GM18517 (cell line): ENCODE data around the gene RTP1.
"Not testable (repeated sequence)": the region's sequence is repeated elsewhere in the genome, so short reads cannot be mapped to it uniquely, and the experiment has no call there.

Experiments
- ATAC-seq: cut with Tn5 transposase; IDR thresholded peaks from one replicate; pipeline ENCODE4 v1.9.1; 2021; ENCODE audit warnings: mild to moderate bottlenecking, moderate library complexity; ENCODE audit not compliant: unreplicated experiment

Gene RTP1, protein sequence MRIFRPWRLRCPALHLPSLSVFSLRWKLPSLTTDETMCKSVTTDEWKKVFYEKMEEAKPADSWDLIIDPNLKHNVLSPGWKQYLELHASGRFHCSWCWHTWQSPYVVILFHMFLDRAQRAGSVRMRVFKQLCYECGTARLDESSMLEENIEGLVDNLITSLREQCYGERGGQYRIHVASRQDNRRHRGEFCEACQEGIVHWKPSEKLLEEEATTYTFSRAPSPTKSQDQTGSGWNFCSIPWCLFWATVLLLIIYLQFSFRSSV

DNA sequence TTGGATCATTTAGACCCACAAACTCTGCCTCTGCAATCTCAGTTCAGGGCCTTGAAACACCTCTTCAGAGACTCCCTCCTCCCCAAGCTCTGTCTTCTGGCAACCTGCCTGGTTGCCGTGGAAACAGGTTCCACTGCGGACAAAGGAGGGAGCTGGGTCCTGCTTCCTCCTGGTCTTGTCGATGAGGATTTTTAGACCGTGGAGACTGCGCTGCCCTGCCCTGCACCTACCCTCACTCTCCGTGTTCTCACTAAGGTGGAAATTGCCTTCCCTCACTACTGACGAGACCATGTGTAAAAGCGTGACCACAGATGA lies at the start of gene RTP1:
Gene RTP1 (plus strand): TSS at position 152 of the 315 bp plus-strand sequence. CDS start 30 bp downstream, at position 182.
- ATAC-seq: no peak

DNA sequence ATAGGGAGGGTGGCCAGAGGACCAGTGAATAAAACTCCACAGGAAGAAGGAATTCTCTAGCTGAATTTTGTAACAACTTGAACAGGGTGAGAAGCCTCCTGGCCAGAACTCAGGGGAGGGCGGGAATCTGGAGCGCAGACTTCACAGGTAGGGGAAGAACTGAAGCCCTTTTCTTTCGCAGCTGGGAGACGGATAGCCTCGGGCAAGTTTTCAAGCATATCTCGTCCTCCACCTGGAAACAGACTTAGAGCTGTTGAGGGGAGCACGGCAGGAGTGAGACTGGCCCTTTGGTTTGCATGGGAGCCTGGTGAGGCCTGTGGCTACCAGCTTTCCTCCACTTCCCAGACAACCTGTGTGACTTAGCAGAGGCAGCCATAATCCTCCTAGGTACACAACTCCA lies 47.1 kb upstream of the RTP1 start:
- ATAC-seq: no peak

DNA sequence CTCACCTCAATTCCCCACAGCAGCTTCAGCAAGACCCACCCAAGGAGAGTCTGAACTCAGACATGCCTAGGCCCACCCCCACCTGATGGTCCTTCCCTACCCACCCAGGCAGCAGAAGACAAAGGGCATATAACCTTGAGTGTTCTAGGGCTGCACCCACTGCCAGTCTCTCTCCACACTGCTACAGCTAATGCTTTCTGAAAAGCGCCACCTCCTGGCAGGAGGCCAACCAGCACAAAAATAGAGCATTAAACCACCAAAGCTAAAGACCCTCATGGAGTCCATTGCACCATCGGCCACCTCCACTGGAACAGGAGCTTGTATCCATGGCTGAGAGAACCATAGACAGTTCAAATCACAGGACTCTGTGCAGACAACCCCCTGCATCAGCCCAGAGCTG lies 46.7 kb upstream of the RTP1 start:
- ATAC-seq: no peak

DNA sequence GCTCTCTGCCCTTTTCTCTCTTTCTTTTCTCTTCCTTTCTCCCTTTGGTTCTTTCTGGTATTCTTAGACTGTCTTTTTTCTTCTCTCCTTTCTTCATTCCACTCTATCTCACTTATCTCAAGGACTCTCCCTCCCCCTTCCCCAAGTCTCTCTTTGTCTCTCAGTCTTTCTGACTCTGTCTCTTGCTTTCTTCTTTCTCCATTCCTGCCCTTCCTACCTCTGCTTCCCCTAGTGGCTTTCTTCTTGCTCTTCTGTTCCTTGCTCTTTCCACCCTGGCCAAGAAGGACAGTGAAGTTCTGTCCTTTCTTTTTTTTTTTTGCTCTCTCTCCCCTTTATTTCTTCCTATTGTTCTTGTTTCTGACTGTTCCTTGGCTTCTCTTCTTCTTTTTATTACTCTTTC lies 35.7 kb upstream of the RTP1 start:
- ATAC-seq: no peak

DNA sequence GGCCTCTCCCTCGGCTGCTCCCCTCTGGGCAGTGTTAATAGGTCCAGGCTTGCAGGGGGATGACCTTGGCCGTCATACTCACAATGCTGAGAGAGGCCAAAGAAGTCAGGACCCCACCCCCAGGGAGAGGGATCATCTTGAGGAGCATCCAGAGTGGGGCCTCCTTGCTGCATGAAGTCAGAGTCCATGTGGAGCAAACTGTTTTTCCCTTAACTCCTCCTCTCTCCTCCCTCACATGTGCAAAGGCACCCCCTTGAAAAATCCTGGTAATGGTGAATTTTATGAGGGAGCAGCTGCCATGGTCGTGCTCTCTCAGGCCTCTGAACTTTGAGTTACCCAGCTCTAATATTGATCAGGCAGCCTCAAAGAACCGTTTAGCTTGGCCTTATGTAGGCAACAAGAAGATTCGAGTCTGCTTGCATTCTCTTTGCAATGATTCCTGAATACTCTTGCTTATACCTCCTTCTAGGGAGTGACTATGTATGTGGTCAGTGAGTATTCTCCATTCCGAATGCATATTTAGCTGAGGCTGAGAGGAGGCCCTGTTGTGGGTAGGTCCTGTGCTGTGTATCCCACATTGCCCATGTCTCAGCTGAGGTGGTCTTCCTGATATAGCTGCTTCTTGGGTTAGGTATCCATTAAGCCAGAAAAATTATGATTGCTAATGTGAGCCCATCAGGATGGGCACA lies 34.9 kb upstream of the RTP1 start:
- ATAC-seq: no peak

DNA sequence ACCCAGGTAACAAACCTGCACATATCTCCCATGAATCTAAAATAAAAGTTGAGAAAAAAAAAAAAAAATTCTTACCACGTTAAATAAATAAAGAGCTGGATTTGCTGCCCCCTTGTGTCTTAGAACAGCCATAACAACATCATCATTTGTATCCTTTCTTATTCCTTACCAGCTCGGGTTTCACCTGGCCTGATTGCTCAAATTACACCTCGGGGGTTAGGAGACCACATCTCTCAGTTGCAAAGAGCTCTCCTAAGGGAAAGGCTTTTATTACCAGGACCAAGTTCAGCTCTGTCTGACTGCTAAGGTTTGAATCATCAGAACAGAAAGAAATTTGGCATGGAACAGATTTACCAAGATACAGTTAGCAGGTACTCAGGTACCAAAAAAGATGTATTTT lies 32.1 kb upstream of the RTP1 start:
- ATAC-seq: no peak

DNA sequence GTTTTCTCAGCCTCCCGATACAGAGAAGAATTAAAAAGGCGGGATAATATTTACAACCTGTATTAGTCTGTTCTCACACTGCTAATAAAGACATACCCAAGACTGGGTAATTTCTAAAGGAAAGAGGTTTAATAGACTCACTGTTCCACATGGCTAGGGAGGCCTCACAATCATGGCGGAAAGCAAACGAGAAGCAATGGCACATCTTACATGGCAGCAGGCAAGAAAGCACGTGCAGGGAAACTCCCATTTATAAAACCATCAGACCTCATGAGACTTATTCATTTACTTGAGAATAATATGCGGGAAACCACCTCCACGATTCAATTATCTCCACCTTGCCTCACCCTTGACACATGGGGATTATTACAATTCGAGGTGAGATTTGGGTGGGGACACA lies 30.5 kb upstream of the RTP1 start:
- no peak for ATAC-seq

DNA sequence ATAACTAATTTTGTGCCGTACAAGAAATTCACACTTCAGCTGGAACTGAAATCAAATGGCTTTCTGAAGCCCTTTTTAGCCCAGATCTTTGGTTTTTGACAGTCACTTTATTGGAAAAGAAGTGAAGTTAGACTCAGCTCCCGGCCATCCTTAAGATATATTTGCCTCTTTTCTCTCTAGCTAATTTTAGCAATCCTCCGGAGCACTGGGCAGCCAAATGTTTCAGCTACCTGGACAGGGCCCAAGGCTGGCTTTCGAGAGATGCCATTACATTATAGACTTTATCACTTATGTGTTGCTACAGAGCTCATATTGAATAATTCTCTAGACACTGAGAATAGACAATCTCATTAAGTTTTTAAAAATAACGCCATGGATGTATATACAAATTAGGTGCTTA lies 29.5 kb upstream of the RTP1 start:
- ATAC-seq: no peak

DNA sequence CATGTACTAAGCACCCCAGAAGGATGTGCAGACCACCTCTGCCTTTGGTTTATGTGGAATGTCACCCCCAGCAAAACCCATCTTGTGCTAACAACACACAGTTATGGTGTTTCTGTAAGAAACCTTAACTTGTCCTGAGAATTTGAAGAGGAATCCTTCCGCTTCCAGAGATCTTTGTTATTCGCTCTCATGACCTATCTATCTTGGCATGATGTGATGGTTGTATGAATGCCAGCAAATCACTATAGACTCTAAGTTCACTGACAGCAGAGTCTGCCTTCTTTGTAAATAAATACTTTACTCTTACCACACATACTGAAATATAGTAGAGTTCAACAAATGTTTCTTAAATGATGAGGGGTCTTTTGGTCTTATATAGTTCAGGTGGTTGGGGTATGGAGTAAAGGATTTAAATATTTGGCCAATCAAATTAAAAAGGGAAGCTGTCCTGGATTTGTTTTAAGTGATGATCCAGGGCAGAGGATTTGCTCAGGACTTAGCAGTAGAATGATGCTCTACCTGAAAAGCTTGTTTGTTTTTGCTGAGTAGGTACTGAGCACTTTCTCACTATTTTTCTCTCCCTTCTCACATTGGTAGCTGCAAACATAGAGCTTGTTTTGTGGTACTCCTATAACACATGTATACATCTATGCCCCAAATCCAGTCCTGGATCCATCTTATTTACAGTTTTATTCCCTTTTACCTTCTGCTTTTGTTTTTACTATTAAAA lies 27.9 kb upstream of the RTP1 start:
- no peak for ATAC-seq

DNA sequence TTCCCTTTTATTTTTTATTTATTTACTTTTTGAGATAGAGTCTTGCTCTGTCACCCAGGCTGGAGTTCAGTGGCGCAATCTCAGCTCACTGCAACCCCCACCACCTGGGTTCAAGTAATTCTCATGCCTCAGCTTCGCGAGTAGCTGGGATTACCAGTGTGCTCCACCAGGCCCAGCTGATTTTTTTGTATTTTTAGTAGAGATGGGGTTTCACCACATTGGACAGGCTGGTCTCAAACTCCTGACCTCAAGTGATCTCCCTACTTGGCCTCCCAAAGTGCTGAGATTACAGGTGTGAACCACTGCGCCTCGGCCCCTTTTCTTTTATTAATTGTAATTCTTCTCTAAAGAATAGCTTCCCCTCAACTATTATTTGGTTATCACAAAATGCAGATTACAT lies 26.4 kb upstream of the RTP1 start:
- not testable (repeated sequence) for ATAC-seq

DNA sequence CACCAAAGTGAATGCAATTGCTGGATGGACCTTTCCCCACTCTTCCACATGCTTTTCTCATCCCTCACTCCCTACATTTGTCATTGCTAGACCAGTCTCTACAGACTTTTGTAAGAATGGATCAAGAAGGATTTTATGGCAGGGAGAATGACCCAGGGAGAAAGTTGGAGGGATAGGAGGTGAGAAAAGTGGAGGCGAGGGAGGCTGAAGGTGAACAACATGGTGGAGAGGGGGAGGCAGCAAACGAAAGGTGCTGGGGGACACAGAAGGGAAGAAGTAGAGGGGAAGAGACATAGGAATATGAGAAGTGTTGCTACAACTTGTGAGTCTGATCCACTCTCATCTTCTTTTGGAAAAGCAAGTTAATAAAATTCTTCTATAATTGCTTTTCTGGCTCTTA lies 24.4 kb upstream of the RTP1 start:
- ATAC-seq: no peak

DNA sequence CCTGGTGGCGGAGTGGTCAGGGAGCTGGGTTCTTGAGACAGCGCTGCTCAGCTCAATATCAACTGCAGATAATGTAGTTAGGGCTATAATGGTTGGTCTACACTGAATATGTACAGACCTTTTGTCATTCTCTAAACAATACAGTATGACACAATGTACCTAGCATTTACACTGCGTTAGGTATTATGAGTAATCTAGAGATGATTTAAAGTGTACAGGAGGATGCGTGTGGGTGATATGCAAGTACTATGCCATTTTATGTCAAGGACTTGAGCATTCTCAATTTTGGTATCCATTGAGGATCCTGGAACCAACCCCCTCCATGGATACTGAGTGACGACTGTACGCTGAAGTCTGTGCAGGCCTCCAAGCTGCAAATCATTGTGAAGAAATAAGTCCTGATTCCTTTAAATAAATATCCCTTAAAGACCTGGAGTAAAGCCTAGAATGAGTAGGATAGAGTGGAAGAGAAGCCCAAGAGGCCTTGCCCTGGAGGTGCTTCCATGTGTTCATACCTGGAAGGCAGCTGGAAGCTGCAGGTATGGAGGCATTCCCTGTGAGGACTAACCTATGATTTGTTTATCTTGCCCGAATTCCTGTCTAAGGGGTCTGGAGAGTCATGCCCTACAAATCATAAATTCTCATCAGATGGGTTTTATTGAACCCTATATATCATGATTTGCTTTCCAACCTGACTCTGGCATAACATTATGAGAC lies 15.7 kb upstream of the RTP1 start:
- no peak for ATAC-seq

DNA sequence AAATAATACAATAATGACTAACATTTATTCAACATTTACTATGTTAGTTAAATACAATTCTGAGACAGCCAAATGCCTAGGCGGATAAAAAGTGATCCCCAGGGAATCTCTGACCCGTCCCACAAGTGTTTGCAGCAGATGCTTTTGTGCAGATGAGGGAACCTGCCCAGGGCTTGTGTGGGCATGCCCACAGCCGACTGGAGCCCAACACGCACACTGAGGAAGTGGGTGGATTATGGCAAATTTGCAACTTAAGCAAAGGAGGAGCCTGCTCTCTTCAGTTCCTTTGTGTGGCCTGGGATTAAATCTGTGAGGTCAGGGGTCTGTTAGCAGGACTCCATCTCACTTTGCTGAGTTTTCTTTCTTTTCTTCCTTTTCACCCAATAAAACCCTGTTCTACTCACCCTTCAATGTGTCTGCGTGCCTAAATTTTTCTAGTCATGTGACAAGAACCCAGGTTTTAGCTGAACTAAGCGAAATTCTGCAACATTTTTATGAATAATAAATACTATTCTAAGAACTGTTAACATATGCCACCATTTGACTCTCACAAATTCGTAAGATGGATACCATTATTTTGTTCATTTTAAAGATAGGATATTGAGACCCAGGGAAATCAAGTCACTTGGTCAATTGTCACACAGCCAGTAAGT lies 13.9 kb upstream of the RTP1 start:
- ATAC-seq: no peak

DNA sequence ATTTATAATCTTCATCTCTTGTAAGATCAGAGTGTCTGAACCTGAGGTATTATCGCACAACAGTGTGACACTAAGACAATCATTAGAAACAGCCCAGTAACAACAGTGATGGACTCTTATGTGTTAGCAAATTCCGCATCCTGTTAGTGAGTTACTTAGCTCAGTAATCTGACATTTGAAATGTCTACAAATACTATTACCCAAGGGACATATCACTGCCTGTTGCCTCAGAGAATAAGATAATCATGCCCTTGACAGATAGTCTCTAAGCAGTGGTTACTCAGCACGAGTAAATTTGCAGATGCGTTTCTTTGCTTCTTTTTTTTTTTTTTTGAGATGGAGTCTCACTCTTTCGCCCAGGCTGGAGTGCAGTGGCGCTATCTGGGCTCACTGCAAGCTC lies 13.4 kb upstream of the RTP1 start:
- no peak for ATAC-seq

DNA sequence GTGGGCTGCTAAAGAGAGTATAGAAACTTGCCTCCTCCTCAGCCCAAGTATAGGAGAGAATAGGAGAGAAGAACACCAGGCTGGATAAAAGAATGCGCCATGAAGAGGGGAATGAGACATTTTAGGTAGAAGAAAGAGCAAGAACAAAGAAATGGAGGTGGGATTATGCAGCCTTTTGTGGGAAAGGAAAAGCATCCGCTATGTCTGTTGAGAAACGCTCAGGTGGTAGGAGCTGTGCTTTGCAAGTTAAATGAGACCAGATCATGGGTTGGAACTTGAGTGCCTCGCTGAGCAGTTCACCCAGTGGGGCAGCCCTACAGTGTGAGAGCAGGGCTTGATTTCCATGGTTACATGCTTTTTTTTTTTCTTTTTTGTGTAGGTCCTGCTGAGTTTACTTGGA lies 11.5 kb upstream of the RTP1 start:
- ATAC-seq: no peak

DNA sequence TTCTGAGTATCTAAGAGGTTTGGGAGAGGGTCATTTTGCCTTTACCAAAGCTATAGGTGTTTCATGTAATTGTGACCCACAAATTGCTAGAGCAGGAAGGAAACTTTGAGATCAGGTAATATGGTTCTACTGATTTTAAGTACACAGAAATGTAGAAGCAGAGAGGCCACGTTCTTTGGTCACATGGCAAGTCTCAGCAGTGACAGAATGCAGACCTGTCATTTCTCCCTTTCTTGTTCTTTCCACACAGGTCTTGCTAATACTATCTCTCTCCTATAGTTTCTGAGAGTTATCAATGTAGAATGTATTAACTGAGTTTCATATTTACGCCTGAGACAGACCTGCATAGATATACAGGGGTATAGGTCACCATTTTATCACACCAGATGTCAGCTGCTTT lies 10.9 kb upstream of the RTP1 start:
- ATAC-seq: no peak

DNA sequence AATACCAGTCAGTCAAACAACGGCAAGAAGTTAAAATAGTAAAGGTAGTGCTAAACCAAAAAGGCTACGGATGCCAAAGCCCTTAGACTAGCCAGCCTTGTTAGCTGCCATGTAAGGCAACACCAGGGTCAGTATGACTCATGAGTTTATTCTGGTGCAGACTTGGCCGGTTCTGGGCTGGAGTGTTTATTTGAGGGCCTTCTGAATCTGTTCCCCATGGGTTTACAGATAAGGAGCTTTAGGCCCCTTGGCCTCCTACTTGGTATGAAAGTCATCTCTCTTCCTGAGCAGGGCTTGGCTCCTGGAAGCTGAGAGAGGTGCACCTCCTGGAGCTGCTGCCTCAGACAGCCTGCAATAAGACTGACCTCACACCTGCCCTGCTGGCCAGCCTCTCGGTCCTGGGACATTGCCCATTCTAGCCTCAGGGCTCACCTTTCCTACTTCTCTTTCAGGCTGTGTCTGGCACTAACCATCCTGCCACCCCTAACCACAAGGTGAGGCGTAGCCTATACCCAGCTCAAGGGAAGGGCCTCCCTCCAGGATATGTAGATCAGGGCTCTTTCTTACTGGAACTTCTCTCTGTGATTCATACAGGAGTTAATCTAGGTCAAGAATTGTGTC lies 10.4 kb upstream of the RTP1 start:
- no peak for ATAC-seq

DNA sequence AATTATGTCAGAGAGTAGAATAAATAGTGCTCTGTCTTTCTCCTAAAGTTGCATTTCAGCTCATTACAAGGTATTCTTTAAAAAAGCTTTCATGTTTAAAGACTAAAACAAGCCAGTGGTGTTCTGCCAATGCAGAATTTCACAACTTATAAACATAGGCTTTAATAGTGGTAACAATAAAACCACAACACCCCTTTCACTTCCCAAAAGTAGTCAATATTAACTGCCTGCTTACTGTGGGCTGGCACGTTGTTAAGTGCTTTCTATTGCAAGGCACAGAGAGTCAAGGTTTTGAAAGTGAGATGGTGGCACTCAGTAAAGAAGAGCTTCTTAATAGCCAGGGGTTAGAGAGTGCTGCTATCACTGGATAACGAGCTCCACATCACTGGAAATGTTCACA lies 8.4 kb upstream of the RTP1 start:
- no peak for ATAC-seq

DNA sequence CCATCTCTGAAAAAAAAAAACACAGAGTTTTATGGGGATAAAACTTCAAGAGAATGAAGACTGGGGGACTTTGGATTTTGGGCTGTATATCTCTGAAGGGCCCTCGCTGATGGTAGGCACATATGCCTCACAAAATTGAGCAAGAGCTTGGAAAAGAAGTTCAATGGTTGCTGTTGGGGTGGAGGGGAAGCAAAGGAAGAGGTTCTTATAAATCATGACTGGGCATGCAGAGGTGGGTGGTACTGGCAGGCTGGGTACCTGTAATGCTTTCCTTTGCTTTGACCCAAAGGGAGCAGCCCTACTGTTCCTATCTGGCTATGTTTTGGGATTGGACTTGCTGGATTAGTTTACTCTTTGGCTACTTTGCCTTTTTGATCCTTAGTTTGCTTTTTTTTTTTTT lies 6.0 kb upstream of the RTP1 start:
- no peak for ATAC-seq

DNA sequence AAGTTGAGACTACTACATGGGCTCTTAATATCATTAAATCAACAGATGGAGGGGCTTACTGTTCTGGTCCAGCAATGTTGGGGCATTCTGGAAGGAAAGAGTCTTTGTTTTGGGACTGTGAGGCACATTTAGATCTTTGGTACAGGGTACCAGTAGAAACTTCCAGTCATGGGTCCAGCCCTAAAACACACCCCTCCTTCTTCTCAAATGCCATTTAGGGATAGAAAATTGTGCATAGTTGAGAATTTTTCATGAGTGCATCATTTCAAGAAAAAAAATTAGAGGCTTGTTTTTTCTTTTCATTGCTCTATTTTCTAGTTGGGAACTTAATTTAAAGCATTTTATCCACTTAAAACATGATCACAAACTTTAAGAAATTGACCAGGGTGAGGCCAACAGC lies 4.1 kb upstream of the RTP1 start:
- ATAC-seq: no peak
